Mesendoderm (in vitro differentiated cells): Measurements from ENCODE around the gene TXNDC15.
A peak's percentile ranks its signal among the peaks of the same experiment; 100 is the strongest.
"Not testable (repeated sequence)": the region's sequence is repeated elsewhere in the genome, so short reads cannot be mapped to it uniquely, and the experiment has no call there.

Experiments
- DNase-seq: peaks from one replicate; pipeline ENCODE4 v3.0.0; 2013
- H2AK5ac ChIP-seq: 2 replicates; pipeline ENCODE4 v1.6.1; 2013; ENCODE audit warnings: low read length, inconsistent platforms
- H2BK120ac ChIP-seq: 2 replicates; pipeline ENCODE4 v1.6.1; 2013; ENCODE audit warnings: low read depth, mild to moderate bottlenecking, low read length, moderate library complexity, mixed read lengths
- H2BK15ac ChIP-seq: replicated peaks from 2 replicates; pipeline ENCODE4 v1.6.1; 2013; ENCODE audit warnings: low read depth, mild to moderate bottlenecking, moderate library complexity
- H2BK5ac ChIP-seq: 2 replicates; pipeline ENCODE4 v1.6.1; 2013; ENCODE audit warnings: low read length, inconsistent platforms
- H3K18ac ChIP-seq: 2 replicates; pipeline ENCODE4 v1.6.1; 2013; ENCODE audit warnings: mild to moderate bottlenecking, low read length, mixed read lengths
- H3K23ac ChIP-seq: one replicate; pipeline ENCODE4 v1.6.1; 2013; ENCODE audit warnings: low read length
- H3K27ac ChIP-seq: 2 replicates; pipeline ENCODE4 v1.5.1; 2013; ENCODE audit warnings: low read depth, mild to moderate bottlenecking, inconsistent platforms, low read length, moderate library complexity
- H3K27me3 ChIP-seq: 2 replicates; pipeline ENCODE4 v1.6.1; 2013; ENCODE audit warnings: low read length, control low read depth, mild to moderate bottlenecking, inconsistent platforms; ENCODE audit not compliant: insufficient read depth, poor library complexity
- H3K36me3 ChIP-seq: 2 replicates; pipeline ENCODE4 v1.6.1; 2013; ENCODE audit warnings: low read length, inconsistent platforms; ENCODE audit not compliant: control insufficient read depth, insufficient read depth
- H3K4ac ChIP-seq: one replicate; pipeline ENCODE4 v1.6.1; 2013; ENCODE audit warnings: low read depth, mild to moderate bottlenecking, low read length, moderate library complexity
- H3K4me1 ChIP-seq: 2 replicates; pipeline ENCODE4 v1.6.1; 2013; ENCODE audit warnings: low read depth, low read length, inconsistent platforms; ENCODE audit not compliant: control insufficient read depth
- H3K4me2 ChIP-seq: 2 replicates; pipeline ENCODE4 v1.6.1; 2013; ENCODE audit warnings: low read length
- H3K4me3 ChIP-seq: 2 replicates; pipeline ENCODE4 v1.5.1; 2013; ENCODE audit warnings: mild to moderate bottlenecking, low read length
- H3K56ac ChIP-seq: one replicate; pipeline ENCODE4 v1.6.1; 2013; ENCODE audit warnings: low read length
- H3K79me1 ChIP-seq: 2 replicates; pipeline ENCODE4 v1.6.1; 2013; ENCODE audit warnings: low read length, inconsistent platforms
- H3K79me2 ChIP-seq: 2 replicates; pipeline ENCODE4 v1.6.1; 2013; ENCODE audit warnings: mild to moderate bottlenecking, low read length; ENCODE audit not compliant: control insufficient read depth, insufficient read depth
- H3K9ac ChIP-seq: 2 replicates; pipeline ENCODE4 v1.6.1; 2013; ENCODE audit warnings: low read length, inconsistent platforms
- H4K5ac ChIP-seq: one replicate; pipeline ENCODE4 v1.6.1; 2013; ENCODE audit warnings: low read length
- H4K8ac ChIP-seq: one replicate; pipeline ENCODE4 v1.6.1; 2013; ENCODE audit warnings: low read depth, mild to moderate bottlenecking, control low read depth, low read length, moderate library complexity
- WGBS: extraction: QIAGEN DNeasy Blood & Tissue Kit; methylation state at CpG from one replicate; pipeline ENCODE4 v1.1.7; 2013; ENCODE audit warnings: low lambda C conversion rate, missing lambda C conversion rate; ENCODE audit not compliant: insufficient coverage; ENCODE audit errors: extremely low coverage; 5-methylcytosine and 5-hydroxymethylcytosine counted together

The TXNDC15 gene

DNA sequence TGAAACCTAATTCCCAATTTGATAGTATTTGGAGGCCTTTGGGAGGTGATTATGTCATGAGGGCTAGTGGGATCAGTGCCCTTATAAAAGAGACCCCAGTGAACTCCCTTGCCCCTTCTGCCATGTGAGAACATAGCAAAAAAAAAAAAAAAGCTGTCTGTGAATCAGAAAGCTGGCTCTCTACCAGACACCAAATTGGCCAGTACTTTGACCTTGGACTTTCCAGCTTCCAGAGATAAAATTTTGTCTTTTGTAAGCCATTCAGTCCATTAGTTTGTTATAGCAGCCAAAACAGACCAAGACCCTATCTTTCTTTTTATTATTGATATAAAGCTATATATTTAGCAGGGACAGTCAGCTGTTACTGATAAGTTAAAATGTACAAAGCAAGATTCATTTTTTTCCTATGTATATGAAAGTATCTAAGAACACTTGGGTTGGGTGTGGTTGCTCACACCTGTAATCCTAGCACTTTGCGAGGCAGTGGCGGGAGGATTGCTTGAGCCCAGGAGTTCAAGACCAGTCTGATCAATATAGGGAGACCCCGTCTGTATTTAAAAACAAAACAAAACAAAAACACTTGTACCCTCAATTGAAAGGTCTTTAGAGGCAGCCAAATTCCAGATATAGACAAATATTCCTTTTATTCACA lies 36.5 kb upstream of the TXNDC15 start:
- no peak for DNase-seq
- Histone ChIP-seq H2BK5ac (no peak overlapping the region), H3K36me3 (peaks cover 3% of the 10 kb centered on the region), H3K9ac (no peak overlapping the region), H3K79me1 (no peaks in the 10 kb centered on the region), H4K8ac (no peak overlapping the region), H3K4me2 (no peak overlapping the region), H3K4ac (no peak overlapping the region), H3K18ac (no peak overlapping the region), H2AK5ac (no peak overlapping the region), H3K23ac (no peak overlapping the region), H3K4me3 (no peak overlapping the region), H2BK120ac (no peak overlapping the region), H3K56ac (no peak overlapping the region), H3K27ac (no peak overlapping the region), H3K4me1 (no peaks in the 10 kb centered on the region), H4K5ac (no peak overlapping the region), H3K27me3 (no peaks in the 10 kb centered on the region), H3K79me2 (no peaks in the 10 kb centered on the region), H2BK15ac (no peak overlapping the region)
- no CpG with 5 or more reads among the region's 3 CpGs for WGBS

DNA sequence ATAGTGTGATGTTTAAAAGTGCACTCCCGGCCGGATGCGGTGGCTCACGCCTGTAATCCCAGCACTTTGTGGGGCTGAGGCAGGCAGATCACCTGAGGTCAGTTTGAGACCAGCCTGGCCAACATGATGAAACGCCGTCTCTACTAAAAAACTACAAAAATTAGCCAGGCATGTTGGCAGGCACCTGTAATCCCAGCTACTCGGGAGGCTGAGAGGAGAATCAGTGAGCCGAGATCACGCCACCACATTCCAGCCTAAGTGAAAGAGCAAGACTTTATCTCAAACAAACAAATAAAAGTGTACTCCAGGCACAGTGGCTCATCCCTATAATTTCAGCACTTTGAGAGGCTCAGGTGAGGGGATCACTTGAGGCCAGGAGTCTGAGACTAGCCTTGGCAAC lies 35.8 kb upstream of the TXNDC15 start:
- no CpG with 5 or more reads among the region's 9 CpGs for WGBS
- H3K36me3 ChIP-seq, H4K5ac ChIP-seq, H3K27ac ChIP-seq, H3K9ac ChIP-seq, H3K4ac ChIP-seq, H2BK15ac ChIP-seq, H2AK5ac ChIP-seq, H3K4me1 ChIP-seq, DNase-seq, H3K4me3 ChIP-seq, H3K23ac ChIP-seq, H3K56ac ChIP-seq, H2BK5ac ChIP-seq, H3K79me1 ChIP-seq, H4K8ac ChIP-seq, H3K4me2 ChIP-seq, H3K27me3 ChIP-seq, H3K18ac ChIP-seq, H3K79me2 ChIP-seq, H2BK120ac ChIP-seq: not testable (repeated sequence)

DNA sequence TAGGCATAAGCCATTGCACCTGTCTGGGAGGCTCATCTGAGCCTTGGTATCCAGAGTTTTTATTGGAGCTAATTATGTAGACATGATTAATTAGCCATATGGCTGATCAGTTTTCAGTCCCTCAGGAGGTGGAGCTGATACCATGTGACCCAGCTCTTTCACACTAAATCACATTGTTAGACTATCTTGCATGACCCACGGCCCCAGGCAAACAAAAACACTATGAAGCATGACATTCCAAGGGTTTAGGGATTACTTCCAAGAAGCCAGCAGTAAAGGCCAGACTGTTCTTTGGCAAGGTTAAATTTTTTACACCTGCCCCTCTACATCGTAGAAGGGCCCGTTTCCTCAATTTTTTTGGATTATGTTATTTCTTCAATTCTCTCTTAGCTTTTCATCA lies 33.4 kb upstream of the TXNDC15 start:
- Histone ChIP-seq H4K8ac (no peak overlapping the region), H2AK5ac (no peak overlapping the region), H3K9ac (no peak overlapping the region), H4K5ac (no peak overlapping the region), H2BK120ac (no peak overlapping the region), H3K4ac (no peak overlapping the region), H3K27me3 (no peaks in the 10 kb centered on the region), H3K56ac (no peak overlapping the region), H3K36me3 (peaks cover 3% of the 10 kb centered on the region), H3K4me2 (no peak overlapping the region), H3K4me1 (no peaks in the 10 kb centered on the region), H3K4me3 (no peak overlapping the region), H3K79me1 (no peaks in the 10 kb centered on the region), H2BK5ac (no peak overlapping the region), H3K23ac (no peak overlapping the region), H2BK15ac (no peak overlapping the region), H3K18ac (no peak overlapping the region), H3K27ac (peak overlapping the region; percentile 37), H3K79me2 (no peaks in the 10 kb centered on the region)
- DNase-seq, result peak; percentile 72
- WGBS, result no CpG with 5 or more reads among the region's 3 CpGs

DNA sequence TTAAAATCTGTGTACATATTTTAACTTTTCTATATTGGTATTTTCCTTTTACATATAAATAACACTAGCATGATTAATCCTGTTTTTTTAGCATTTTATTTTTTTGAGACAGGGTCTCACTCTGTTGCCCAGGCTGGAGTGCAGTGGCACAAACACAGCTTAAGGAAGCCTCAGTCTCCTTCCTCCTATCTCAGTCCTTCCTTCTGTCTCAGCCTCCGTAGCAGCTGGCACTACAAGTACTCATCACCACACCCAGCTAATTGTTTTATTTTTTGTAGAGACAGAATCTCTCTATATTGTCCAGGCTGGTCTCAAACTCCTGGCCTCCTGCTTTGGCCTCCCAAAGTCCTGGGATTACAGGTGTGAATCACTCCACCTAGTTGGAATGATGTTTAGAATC lies 29.9 kb upstream of the TXNDC15 start:
- H3K56ac ChIP-seq, result no peak overlapping the region
- H3K27ac ChIP-seq, result no peak overlapping the region
- H3K36me3 ChIP-seq, result peaks cover 3% of the 10 kb centered on the region
- peaks cover 5% of the 10 kb centered on the region for H3K79me2 ChIP-seq
- H3K79me1 ChIP-seq, result peaks cover 3% of the 10 kb centered on the region
- H3K18ac ChIP-seq, result no peak overlapping the region
- WGBS, result no CpG with 5 or more reads among the region's 1 CpG
- no peak for DNase-seq
- no peak overlapping the region for H3K4me3 ChIP-seq
- no peak overlapping the region for H4K8ac ChIP-seq
- H3K9ac ChIP-seq, result no peak overlapping the region
- H3K23ac ChIP-seq, result no peak overlapping the region
- H3K4ac ChIP-seq, result no peak overlapping the region
- no peak overlapping the region for H2BK120ac ChIP-seq
- no peak overlapping the region for H3K4me2 ChIP-seq
- no peaks in the 10 kb centered on the region for H3K27me3 ChIP-seq
- H4K5ac ChIP-seq, result no peak overlapping the region
- no peak overlapping the region for H2BK15ac ChIP-seq
- no peak overlapping the region for H2AK5ac ChIP-seq
- no peak overlapping the region for H2BK5ac ChIP-seq
- no peaks in the 10 kb centered on the region for H3K4me1 ChIP-seq

GRCh38 chr5:134845335-134845851 lies 28.8 kb upstream of the TXNDC15 start:
- Histone ChIP-seq H2BK120ac (no peak overlapping the region), H3K4ac (no peak overlapping the region), H4K5ac (peak overlapping the region; percentile 84), H3K36me3 (peaks cover 1% of the 10 kb centered on the region), H3K4me3 (no peak overlapping the region), H3K27me3 (no peaks in the 10 kb centered on the region), H3K56ac (peak overlapping the region; percentile 95), H3K23ac (no peak overlapping the region), H2BK5ac (no peak overlapping the region), H3K4me2 (peak overlapping the region; percentile 22), H2BK15ac (no peak overlapping the region), H3K27ac (no peak overlapping the region), H3K79me1 (peaks cover 3% of the 10 kb centered on the region), H4K8ac (no peak overlapping the region), H3K18ac (no peak overlapping the region), H3K79me2 (peaks cover 5% of the 10 kb centered on the region), H3K4me1 (no peaks in the 10 kb centered on the region), H2AK5ac (no peak overlapping the region), H3K9ac (peak overlapping the region; percentile 91)
- no CpG with 5 or more reads among the region's 12 CpGs for WGBS
- peak; percentile 4 for DNase-seq
